ENCODE measurements around the gene SIGMAR1.

Gene SIGMAR1

DNA sequence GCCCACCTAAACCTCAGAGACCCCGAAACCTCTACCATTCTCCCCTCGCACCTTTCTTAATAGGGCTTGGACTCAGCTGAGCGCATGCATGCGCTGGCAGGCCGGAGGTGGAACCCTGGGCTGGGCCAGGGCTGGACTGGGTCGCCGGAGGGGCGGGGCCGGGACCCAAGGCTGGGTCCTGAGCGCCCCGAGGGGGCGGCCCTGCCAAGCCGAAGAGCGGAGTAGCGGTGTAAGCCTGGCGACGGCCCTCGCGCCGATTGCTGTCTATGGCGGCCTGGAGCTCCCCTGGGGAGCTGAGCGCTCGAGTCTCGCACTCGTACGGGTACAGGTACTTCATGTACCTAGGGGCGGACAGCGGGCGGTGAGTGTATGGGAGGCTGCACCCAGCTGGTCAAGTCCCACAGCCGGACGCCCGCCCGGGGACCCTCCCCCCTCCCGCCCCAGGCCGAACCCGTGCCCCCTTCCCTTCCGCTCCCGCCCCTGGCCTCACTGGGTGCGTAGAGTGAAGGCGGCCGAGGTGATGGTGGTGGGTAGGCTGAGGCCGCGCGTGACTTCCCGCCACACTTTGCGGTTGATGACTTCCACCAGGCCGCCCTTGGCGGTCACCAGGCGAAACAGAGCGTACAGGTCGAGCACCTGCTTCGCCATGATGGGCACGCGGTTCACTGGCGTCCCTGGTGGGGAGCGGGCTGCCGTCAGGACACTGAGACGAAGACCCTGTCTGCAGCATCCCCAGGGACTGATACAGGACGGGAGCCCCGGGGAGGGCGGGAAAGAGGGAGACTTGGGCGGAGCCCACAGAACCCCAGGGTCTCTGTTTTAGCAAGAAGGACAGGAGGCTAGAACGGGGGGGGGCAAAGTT lies 14.0 kb downstream of the SIGMAR1 start:
- no peak overlapping the region for H3K4me3 ChIP-seq (ENCODE audit: low read depth, low read length)
- TF ChIP-seq, protein P1, sequence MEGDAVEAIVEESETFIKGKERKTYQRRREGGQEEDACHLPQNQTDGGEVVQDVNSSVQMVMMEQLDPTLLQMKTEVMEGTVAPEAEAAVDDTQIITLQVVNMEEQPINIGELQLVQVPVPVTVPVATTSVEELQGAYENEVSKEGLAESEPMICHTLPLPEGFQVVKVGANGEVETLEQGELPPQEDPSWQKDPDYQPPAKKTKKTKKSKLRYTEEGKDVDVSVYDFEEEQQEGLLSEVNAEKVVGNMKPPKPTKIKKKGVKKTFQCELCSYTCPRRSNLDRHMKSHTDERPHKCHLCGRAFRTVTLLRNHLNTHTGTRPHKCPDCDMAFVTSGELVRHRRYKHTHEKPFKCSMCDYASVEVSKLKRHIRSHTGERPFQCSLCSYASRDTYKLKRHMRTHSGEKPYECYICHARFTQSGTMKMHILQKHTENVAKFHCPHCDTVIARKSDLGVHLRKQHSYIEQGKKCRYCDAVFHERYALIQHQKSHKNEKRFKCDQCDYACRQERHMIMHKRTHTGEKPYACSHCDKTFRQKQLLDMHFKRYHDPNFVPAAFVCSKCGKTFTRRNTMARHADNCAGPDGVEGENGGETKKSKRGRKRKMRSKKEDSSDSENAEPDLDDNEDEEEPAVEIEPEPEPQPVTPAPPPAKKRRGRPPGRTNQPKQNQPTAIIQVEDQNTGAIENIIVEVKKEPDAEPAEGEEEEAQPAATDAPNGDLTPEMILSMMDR (IDR thresholded peaks at IDR 0.05; ENCODE audit: low read depth, low read length): no peak

DNA sequence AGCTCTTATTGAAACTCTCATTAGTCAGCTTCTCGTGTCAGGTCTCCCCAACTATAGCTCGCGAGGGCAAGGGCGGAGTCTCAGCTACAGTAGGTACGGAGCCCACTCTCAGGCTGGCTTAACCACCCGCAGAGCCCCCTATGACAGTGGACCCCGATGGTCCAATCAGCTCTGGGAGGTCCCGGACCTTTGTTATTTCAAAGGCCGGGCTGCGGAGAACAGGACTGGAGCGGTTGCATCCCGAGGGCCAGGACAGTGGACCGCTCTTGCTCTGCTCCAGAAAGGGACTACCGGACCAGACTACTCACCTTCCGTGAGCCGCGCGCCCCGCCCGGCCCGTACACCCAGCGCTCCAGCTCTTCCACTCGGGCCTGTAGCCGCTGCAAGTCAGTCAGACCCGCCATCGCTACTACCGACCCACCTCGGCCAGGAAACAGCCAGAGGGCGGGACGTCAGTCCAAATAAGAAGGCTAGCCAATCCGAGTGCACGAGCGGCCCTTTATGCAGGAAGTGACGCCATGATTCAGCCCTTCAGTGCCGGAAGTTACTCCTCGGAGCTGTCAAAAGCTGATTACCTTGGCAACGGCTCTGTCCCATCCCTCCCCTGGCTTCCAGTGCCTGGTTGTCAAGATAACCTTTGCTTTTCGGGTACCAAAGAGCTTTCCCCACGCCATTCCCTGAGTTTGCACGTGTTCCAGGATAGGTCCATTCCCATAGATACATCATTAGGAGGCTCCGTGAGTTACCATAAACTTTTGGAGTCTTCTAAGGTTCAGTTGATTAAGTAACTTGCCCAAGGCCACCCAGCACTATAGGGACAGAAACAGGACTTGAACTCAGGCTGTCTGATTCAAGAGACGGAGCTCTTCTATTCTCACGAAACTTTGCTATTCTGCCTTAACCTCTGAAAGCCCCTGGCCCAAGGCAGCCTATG lies 17.3 kb downstream of the SIGMAR1 start, which contains the start of gene DCTN3:
Gene DCTN3, minus strand, starts transcription at position 435 of the 934 bp plus-strand sequence. Its CDS starts 31 bp downstream, at position 404.
- TF ChIP-seq, protein P1 (IDR thresholded peaks at IDR 0.05; ENCODE audit: low read depth, low read length): no peak
- H3K4me3 ChIP-seq (ENCODE audit: low read depth, low read length): peak within 1 kb of the TSS; percentile 99

DNA sequence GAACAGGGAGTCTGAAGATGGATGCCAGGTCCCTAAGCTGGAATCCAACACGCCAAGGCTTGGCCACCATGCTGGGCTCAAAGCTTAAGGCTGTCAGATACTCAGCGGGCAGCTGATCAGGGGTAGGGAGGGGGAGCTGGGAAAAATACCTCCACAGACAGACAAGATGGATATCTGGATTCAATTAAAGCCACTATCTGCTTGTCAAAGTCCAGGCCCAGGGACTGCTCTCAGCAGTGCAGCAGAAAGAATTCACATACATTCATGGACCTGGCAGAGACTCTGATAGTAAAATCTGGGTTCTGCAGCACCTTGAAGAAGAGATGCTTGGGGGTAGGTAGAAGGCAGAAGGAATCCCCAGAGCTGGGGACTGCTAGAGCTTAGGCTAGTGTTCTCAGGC lies 22.5 kb downstream of the SIGMAR1 start:
- no peak overlapping the region for H3K4me3 ChIP-seq (ENCODE audit: low read depth, low read length)
- TF ChIP-seq, protein P1 (IDR thresholded peaks at IDR 0.05; ENCODE audit: low read depth, low read length): no peak

DNA sequence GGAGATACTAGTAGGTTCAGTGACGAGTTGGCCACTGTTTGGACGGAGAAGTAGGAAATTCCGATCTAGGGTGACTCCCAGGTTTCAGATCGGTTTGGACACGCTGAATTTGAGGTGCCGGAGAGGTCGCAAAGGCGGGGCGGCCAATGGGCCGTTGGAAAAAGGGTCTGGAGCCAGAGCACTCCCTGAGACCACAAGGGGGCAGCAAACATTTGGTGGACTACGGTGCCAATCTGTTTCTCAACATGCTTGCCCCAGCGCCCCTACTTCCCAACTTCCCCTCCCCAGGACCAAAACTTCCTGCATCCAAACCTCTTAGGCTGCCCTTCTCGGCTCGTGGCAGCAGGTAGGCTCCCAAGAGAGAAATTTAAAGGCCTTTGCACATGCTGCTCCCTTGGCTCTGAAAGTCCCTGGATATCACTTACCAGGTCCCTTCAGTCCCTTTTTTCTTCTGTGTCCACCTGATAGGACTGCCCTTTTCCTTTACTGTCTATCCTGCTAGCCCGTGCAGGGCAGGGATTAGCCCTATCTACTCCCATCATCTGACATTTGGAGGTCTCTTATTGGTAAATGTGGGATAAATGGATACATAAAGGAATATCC lies 24.7 kb downstream of the SIGMAR1 start:
- H3K4me3 ChIP-seq (ENCODE audit: low read depth, low read length): peak overlapping the region; percentile 76
- TF ChIP-seq, protein P1 (IDR thresholded peaks at IDR 0.05; ENCODE audit: low read depth, low read length): peak; percentile 76

DNA sequence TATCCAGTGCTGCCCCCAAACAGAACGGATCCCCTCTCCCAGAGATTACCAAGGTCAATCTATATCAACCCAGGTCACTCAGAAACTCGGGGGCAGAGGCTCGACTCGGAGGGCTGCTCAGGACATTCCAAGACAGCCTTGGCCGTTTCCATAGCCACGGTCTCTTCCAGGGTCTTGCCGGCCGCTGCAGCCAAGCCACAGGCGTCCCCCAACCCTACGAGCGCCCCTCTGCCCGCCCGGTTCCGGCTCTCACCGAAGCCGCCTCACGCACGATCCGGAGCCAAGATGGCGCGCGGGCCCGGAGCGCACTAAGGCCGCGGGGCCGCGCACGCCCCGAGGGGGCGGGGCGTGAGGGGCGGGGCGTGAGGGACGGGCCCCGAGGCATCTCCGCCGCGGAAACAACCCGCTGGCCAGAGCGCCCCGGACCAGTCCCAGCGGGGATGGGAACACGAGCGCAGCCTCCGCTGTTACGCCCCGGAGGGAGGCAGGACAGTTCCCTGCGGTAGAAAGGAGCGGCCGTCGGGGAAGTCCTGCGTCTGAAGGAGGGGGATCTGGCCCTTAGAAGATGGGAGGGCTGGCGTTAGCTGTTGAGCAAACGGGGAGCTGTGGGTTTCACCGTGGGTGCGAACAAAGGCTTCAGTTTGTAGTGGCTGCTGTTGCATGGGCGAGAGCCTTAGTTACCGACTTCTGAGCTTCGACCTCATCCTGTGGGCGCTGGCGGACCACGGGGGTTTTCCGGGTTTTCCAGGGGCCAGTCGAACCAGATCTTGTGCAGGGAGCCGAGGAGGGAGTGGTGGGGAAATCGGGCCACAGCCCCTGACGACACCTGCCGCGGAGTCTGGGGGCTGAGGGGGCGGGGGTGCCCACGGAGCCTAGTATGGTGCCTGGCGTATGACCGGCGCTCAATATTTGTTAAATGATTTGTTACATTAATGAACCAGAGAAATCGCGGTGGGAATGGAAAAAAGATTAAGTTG lies 25.5 kb downstream of the SIGMAR1 start, which contains the start of gene RPP25L:
Gene RPP25L, minus strand, starts transcription at position 287 of the 977 bp plus-strand sequence. CDS start 801 bp downstream, outside the sequence.
- peak within 1 kb of the TSS; percentile 76 for H3K4me3 ChIP-seq (ENCODE audit: low read depth, low read length)
- TF ChIP-seq, protein P1 (IDR thresholded peaks at IDR 0.05; ENCODE audit: low read depth, low read length): no peak

DNA sequence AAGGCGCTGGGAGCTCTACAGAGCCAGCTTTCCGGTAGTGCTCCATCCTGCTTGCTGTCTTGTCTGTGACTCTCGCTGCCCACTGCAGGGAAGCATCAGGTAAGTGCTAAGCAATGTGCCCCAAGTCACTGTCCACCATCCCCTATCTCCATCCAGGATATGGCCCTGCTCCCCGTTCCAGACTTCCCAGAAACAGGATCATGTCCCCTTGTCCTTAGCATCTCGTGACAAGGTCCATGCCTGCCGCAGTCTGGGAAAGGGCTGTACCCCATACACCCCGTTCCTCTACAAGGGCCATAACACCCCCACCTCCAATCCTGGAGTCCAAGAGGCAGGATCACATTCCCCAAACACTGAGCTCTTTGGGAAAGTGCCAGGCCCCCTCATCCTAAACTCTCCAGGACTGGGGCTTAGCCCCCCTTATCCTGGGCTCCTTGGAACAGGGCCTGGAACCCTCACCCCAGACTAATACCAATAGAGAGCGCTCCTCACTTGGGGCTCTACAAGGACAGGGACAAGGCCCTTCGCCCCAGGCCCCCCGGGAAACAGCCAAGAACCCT lies 26.3 kb downstream of the SIGMAR1 start:
- peak overlapping the region; percentile 76 for H3K4me3 ChIP-seq (ENCODE audit: low read depth, low read length)
- TF ChIP-seq, protein P1 (IDR thresholded peaks at IDR 0.05; ENCODE audit: low read depth, low read length): no peak
